Measurements from ENCODE around the gene LYPD6B. TPM values are rescaled to one million over a fixed set of nuclear protein-coding genes. Genes with fewer than 3 reads are reported as not detected.

Gene LYPD6B
- total RNA-seq, 1 experiment from 2014 or later, result 6.1 TPM

GRCh38 chr2:149136111-149136510, 97.6 kb downstream of the LYPD6B start:
- TF ChIP-seq SIN3A (IDR thresholded peaks at IDR 0.05; ENCODE audit: low read depth), result no peak
- TF ChIP-seq EZH2phosphoT487 (IDR thresholded peaks at IDR 0.05; ENCODE audit: borderline replicate concordance), result no peak
- no peak for TF ChIP-seq TCF7L2 (IDR thresholded peaks at IDR 0.05; ENCODE audit: borderline replicate concordance, extremely low read depth, insufficient read depth, insufficient read length)
- no peak for TF ChIP-seq POLR2A (IDR thresholded peaks at IDR 0.05; ENCODE audit: borderline replicate concordance, extremely low read depth, insufficient read depth, insufficient read length)
- no peak for TF ChIP-seq FOSL1 (IDR thresholded peaks at IDR 0.05; ENCODE audit: low read depth)
- TF ChIP-seq CEBPB (IDR thresholded peaks at IDR 0.05; ENCODE audit: low read depth), result no peak
- no peak for TF ChIP-seq CBX3 (IDR thresholded peaks at IDR 0.05; ENCODE audit: low read depth)
- H3K27ac ChIP-seq (ENCODE audit: low read depth, low read length), result no peak overlapping the region
- no peak overlapping the region for H3K4me2 ChIP-seq (ENCODE audit: low read length)
- no peaks in the 10 kb centered on the region for H4K20me1 ChIP-seq (ENCODE audit: insufficient read depth)
- H3K4me3 ChIP-seq (replicated peaks in 1 of 2; ENCODE audit: low read depth in 1 of 2, low read length in 2 of 2), result no peak overlapping the region
- H3K9me2 ChIP-seq (ENCODE audit: insufficient read depth), result no peaks in the 10 kb centered on the region
- no peaks in the 10 kb centered on the region for H3K27me3 ChIP-seq (ENCODE audit: insufficient read depth, low read length)
- DNase-seq (ENCODE audit: low read depth, low spot score), result no peak
- H2AFZ ChIP-seq (ENCODE audit: low read depth, low read length, poor library complexity, severe bottlenecking), result no peak overlapping the region
- ChIA-PET POLR2A (no interaction called here), CTCF (no interaction called here), RAD21 (ENCODE audit: low non-redundant PET in 1 of 2, low total read pairs in 2 of 2, uncharacterized antibody in 2 of 2, unreplicated experiment in 2 of 2) (no interaction called here)
- no peaks in the 10 kb centered on the region for H3K79me2 ChIP-seq (ENCODE audit: insufficient read depth, low read length)
- H3K9ac ChIP-seq (ENCODE audit: low read length), result no peak overlapping the region
- BruUV-seq (replicated peaks), result no TSS peak
- H3K36me3 ChIP-seq (ENCODE audit: control insufficient read depth in 1 of 2, insufficient read depth in 2 of 2, low read length in 2 of 2), result no peaks in the 10 kb centered on the region
- no peak for ATAC-seq
- H3K9me3 ChIP-seq (ENCODE audit: control insufficient read depth in 1 of 2, insufficient read depth in 1 of 2, low read depth in 1 of 2, low read length in 2 of 2), result no peaks in the 10 kb centered on the region
- H3K4me1 ChIP-seq (ENCODE audit: control insufficient read depth in 1 of 2, insufficient read depth in 2 of 2, low read length in 2 of 2), result no peaks in the 10 kb centered on the region
- intact Hi-C loops (cut with micrococcal nuclease), result no loop called here

- Histone ChIP-seq H2AFZ (ENCODE audit: low read depth, low read length, poor library complexity, severe bottlenecking) (no peak overlapping the region), H3K27me3 (ENCODE audit: insufficient read depth, low read length) (no peaks in the 10 kb centered on the region), H3K36me3 (ENCODE audit: control insufficient read depth in 1 of 2, insufficient read depth in 2 of 2, low read length in 2 of 2) (no peaks in the 10 kb centered on the region), H3K27ac (ENCODE audit: low read depth, low read length) (no peak overlapping the region), H3K79me2 (ENCODE audit: insufficient read depth, low read length) (no peaks in the 10 kb centered on the region), H3K9me3 (ENCODE audit: control insufficient read depth in 1 of 2, insufficient read depth in 1 of 2, low read depth in 1 of 2, low read length in 2 of 2) (no peaks in the 10 kb centered on the region), H3K4me2 (ENCODE audit: low read length) (no peak overlapping the region), H3K4me1 (ENCODE audit: control insufficient read depth in 1 of 2, insufficient read depth in 2 of 2, low read length in 2 of 2) (no peaks in the 10 kb centered on the region), H3K9me2 (ENCODE audit: insufficient read depth) (no peaks in the 10 kb centered on the region), H3K4me3 (replicated peaks in 1 of 2; ENCODE audit: low read depth in 1 of 2, low read length in 2 of 2) (no peak overlapping the region), H3K9ac (ENCODE audit: low read length) (no peak overlapping the region), H4K20me1 (ENCODE audit: insufficient read depth) (no peaks in the 10 kb centered on the region)
- ChIA-PET POLR2A (no interaction called here), CTCF (no interaction called here), RAD21 (ENCODE audit: low non-redundant PET in 1 of 2, low total read pairs in 2 of 2, uncharacterized antibody in 2 of 2, unreplicated experiment in 2 of 2) (no interaction called here)
- no TSS peak for BruUV-seq (replicated peaks)
- TF ChIP-seq ZNF274 (IDR thresholded peaks at IDR 0.05; ENCODE audit: low read depth, low read length), result no peak
- no peak for TF ChIP-seq SRF (IDR thresholded peaks at IDR 0.05; ENCODE audit: low read depth)
- no peak for TF ChIP-seq CTCF (IDR thresholded peaks at IDR 0.05 in 2 of 3, conservative IDR thresholded peaks at IDR 0.05 in 1 of 3; ENCODE audit: borderline replicate concordance in 1 of 3, insufficient read depth in 1 of 3, low read depth in 2 of 3, low read length in 2 of 3)
- TF ChIP-seq FOSL1 (IDR thresholded peaks at IDR 0.05; ENCODE audit: low read depth), result no peak
- TF ChIP-seq YY1 (IDR thresholded peaks at IDR 0.05; ENCODE audit: extremely low read depth, insufficient replicate concordance, low read depth, low read length), result no peak
- TF ChIP-seq EZH2phosphoT487 (IDR thresholded peaks at IDR 0.05; ENCODE audit: borderline replicate concordance), result no peak
- DNase-seq (ENCODE audit: low read depth, low spot score) (no peak), ATAC-seq (no peak)
- intact Hi-C loops (cut with micrococcal nuclease), result no loop called here
Observed at GRCh38 chr2:149141046-149141445, 102.5 kb downstream of the LYPD6B start.
